ENCODE data around the gene ZNF808. TPM values are rescaled to one million over a fixed set of nuclear protein-coding genes. Genes with fewer than 3 reads are reported as not detected.

ZNF808 gene
- total and polyA plus RNA-seq, 9 of the 15 experiments (the other 6 are each of a cell fraction or from before 2014, with no cell fraction given) = 3.1 to 20.1 (median 10.9) TPM

DNA sequence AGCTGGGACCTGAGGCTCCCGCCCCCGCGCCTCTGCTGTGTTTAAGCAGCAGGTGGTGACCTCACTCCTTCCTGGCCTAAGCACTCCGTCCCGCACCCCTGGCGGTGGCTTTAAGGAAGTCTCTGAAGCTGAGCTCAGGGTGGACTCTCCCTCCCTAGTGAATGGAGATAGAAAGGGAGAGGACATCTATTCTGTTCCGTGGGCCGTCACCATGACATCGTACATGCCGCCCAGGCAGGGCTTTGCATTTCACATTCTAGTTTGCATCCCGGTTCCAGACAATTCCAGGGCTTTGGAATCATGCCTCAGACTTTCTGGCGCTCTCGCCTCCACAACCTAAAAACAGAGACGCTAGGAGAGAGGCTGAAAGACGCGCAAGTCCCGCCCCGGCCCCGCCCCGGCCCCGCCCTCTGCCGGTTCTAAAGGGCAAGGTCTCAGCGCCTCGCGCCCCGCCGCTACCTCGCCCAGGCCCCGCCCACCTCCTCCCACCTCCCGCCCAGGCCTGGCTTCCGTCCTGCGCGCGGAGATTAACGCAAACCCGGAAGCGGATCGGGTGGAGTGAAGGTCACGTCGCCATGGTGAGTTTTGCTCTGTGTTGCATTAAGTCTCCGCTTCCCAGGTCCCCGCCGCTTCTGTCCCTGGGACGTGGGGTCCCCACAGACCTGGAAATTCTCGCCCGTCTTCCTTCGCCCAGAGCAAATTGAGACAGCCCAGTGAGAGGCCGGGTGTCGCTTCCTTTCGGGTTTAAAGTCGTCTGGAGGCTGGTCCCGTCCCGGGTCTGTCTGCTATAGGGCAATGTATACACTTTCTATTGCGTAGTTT is at the start of gene ZNF808 (continued):
- no peak for TF ChIP-seq ZNF174 (CRISPR knock-in tag; IDR thresholded peaks at IDR 0.05)
- no peak for TF ChIP-seq HMGN3 (IDR thresholded peaks at IDR 0.05; ENCODE audit: borderline replicate concordance, extremely low read depth, insufficient read length, low read depth, low read length)
- TF ChIP-seq PCBP2 (IDR thresholded peaks at IDR 0.05; ENCODE audit: low read depth, low read length, poor library complexity, severe bottlenecking) = no peak
- TF ChIP-seq, protein P1, sequence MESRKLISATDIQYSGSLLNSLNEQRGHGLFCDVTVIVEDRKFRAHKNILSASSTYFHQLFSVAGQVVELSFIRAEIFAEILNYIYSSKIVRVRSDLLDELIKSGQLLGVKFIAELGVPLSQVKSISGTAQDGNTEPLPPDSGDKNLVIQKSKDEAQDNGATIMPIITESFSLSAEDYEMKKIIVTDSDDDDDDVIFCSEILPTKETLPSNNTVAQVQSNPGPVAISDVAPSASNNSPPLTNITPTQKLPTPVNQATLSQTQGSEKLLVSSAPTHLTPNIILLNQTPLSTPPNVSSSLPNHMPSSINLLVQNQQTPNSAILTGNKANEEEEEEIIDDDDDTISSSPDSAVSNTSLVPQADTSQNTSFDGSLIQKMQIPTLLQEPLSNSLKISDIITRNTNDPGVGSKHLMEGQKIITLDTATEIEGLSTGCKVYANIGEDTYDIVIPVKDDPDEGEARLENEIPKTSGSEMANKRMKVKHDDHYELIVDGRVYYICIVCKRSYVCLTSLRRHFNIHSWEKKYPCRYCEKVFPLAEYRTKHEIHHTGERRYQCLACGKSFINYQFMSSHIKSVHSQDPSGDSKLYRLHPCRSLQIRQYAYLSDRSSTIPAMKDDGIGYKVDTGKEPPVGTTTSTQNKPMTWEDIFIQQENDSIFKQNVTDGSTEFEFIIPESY (CRISPR knock-in tag; IDR thresholded peaks at IDR 0.05) = peak; percentile 59; the same call in 1 of the 2 replicates
- no peak for TF ChIP-seq SMAD1 (IDR thresholded peaks at IDR 0.05; ENCODE audit: low read depth, low read length, partially characterized antibody)
- TF ChIP-seq SAFB2 (IDR thresholded peaks at IDR 0.05; ENCODE audit: borderline replicate concordance, low read depth, low read length, severe bottlenecking) = no peak
- no peak for TF ChIP-seq PPARD (CRISPR knock-in tag; IDR thresholded peaks at IDR 0.05)
- TF ChIP-seq, protein P2, sequence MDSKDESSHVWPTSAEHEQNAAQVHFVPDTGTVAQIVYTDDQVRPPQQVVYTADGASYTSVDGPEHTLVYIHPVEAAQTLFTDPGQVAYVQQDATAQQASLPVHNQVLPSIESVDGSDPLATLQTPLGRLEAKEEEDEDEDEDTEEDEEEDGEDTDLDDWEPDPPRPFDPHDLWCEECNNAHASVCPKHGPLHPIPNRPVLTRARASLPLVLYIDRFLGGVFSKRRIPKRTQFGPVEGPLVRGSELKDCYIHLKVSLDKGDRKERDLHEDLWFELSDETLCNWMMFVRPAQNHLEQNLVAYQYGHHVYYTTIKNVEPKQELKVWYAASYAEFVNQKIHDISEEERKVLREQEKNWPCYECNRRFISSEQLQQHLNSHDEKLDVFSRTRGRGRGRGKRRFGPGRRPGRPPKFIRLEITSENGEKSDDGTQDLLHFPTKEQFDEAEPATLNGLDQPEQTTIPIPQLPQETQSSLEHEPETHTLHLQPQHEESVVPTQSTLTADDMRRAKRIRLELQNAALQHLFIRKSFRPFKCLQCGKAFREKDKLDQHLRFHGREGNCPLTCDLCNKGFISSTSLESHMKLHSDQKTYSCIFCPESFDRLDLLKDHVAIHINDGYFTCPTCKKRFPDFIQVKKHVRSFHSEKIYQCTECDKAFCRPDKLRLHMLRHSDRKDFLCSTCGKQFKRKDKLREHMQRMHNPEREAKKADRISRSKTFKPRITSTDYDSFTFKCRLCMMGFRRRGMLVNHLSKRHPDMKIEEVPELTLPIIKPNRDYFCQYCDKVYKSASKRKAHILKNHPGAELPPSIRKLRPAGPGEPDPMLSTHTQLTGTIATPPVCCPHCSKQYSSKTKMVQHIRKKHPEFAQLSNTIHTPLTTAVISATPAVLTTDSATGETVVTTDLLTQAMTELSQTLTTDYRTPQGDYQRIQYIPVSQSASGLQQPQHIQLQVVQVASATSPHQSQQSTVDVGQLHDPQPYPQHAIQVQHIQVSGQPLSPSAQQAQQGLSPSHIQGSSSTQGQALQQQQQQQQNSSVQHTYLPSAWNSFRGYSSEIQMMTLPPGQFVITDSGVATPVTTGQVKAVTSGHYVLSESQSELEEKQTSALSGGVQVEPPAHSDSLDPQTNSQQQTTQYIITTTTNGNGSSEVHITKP (IDR thresholded peaks at IDR 0.05; ENCODE audit: partially characterized antibody) = peak; percentile 80
- no peak for TF ChIP-seq SMAD3 (CRISPR knock-in tag; conservative IDR thresholded peaks at IDR 0.05)
